Hindlimb muscle (tissue), 1 donor: Measurements from ENCODE around the gene LIMCH1. TPM values are rescaled to one million over a fixed set of nuclear protein-coding genes. Genes with fewer than 3 reads are reported as not detected.
"Not testable (repeated sequence)": the region's sequence is repeated elsewhere in the genome, so short reads cannot be mapped to it uniquely, and the experiment has no call there.

Experiments
- DNase-seq: peaks from one replicate; pipeline ENCODE4 v3.0.0-alpha.2; 2013
- polyA plus RNA-seq: library from polyadenylated mRNA; unstranded; fragments of 120-200 nt; gene quantifications from one replicate; pipeline ENCODE4 v1.2.1, GENCODE V29; 2013; ENCODE audit not compliant: insufficient read length

Gene LIMCH1, protein sequence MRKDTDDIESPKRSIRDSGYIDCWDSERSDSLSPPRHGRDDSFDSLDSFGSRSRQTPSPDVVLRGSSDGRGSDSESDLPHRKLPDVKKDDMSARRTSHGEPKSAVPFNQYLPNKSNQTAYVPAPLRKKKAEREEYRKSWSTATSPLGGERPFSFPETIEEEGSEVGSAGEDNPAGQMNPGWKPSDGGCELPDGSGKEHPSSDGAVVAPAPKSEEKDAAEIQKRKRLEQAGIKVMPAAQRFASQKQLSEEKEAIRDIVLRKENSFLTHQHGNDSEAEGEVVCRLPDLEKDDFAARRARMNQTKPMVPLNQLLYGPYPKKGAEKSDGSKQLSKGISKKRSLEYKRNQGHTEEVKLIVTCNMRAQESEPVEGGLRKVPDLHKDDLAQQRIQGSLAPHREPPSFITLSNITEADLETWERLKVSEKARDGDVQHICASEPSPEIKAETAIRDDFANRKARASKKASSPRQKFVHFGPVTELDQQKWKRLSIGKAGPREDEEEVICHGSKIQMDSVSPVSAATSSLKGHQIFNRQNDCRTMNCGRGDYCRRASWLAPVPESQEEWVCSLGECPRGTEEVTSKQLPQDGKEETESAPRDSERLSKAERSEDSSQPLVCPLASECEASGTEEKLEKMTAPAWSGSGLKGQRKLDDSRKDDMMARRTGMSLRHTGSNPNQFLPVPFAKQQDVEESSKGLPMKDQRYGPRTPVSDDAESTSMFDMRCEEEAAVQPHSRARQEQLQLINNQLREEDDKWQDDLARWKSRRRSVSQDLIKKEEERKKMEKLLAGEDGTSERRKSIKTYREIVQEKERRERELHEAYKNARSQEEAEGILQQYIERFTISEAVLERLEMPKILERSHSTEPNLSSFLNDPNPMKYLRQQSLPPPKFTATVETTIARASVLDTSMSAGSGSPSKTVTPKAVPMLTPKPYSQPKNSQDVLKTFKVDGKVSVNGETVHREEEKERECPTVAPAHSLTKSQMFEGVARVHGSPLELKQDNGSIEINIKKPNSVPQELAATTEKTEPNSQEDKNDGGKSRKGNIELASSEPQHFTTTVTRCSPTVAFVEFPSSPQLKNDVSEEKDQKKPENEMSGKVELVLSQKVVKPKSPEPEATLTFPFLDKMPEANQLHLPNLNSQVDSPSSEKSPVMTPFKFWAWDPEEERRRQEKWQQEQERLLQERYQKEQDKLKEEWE (N-terminal part only)
- polyA plus RNA-seq = 122 TPM

DNA sequence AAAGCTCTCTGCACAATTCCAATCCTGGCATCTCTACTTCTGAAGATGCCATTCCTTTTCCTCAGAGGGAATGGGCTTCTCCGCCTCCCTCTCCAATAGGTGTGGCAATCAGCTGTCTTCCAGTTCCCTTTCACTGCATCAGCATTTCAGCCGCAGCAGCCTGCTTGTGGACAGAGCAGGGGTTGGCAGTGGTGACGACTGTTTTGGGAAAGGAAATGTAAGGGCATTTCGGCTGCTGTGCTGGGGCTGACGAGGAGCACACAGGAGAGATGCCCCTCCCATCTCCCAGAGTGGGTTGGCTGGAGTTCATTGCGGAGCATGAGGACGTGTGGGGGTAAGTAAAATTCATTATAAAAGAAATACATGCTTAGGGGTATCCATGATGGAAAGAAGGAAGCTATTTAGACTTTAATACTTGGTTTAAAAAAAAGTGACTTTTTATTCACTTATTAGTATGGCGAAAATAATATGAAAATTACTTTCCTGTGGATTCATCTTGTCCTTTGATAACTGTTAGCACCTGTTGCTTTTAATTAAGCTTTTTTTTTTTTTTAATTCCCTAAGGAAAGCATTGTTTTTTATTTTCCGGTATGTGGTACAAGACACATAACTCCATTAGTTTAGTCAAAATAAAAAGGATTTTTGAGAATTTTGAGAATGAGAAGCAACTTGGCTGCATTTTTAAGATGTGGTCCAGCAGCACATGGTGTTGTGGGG is at the start of gene LIMCH1:
TSS of gene LIMCH1 (plus strand) at position 141 of the 717 bp plus-strand sequence. CDS start 67,839 bp downstream, outside the sequence.
- no peak for DNase-seq

DNA sequence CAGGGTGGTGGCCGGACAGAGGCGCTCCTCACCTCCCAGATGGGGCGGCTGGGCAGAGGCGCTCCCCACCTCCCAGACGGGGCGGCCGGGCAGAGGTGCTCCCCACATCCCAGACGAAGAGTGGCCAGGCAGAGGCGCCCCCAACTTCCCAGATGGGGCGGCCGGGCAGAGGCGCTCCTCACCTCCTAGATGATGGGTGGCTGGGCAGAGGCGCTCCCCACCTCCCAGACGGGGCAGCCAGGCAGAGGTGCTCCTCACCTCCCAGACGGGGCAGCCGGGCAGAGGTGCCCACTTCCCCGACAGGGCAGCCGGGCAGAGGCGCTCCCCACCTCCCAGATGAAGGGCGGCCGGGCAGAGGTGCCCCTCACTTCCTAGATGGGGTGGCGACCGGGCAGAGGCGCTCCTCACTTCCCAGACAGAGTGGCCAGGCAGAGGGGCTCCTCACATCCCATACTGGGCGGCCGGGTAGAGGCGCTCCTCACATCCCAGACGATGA is 46.8 kb upstream of the LIMCH1 start:
- not testable (repeated sequence) for DNase-seq

DNA sequence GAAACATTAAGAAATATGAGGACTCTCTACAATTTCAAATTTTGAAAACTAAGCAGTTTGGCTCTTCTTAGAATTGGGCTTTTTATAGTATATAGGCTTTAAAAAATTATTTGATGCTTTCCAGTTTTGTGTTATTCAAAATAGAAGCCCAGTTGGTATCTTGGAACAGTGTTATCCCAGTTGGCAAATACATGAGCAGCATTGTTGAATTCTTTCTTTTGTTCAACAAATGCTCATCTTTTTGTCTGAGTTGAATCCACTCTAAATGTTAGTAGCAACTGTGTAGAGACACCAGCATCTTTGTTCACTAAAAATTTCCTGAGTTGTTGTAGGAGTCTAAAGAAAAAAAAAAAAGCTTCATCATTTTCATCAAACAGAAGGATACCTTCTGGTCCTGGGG is 41.0 kb upstream of the LIMCH1 start:
- no peak for DNase-seq

DNA sequence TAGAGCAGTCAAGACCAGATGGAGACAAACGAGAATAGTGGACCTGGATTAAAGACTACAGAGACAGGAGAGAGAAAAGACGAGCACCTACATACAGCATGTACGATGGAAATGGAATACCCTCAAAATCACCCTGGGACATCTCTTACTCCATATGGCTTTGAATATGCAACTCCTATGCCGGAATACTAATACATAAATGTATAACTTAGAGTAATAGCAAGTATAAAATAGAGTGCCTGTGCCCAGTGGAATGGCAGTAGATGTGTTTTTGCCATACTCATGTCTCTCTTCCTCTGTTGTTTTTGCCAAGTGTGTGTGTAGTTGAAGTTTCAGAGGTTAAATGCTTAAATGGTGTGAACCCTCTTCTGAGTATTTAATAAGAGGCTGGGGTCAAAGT is 39.8 kb upstream of the LIMCH1 start:
- no peak for DNase-seq

DNA sequence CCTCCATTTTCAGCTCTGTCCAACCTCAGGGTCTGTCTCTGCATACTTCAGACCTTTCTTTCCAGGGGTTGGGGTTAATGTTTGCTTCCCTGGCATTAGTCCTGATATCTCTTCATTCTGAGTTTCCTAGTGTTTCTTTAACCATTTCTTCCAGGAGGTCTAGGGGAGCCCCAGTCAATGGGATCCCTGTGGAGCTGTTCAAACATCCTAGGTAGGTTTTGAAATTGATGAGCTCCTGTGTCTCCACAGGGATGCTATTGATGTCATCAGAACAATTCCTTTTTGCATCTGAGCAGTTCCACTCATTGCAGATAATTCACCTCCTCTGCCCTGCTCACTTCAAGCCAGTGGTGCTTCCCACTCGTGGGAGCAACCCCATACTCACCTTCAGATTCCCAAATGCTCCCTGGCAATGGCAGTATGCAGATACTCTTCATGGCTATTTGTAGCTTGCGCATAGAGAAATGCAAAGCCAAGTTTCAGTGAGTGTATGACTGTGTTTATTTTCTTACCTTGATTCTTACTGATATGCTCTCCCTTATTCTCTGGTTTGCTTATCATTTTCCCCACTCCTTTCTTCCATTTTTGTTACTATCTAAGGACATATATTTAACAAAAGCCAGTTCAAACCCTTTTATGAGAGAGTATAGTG is 33.7 kb upstream of the LIMCH1 start:
- no peak for DNase-seq

DNA sequence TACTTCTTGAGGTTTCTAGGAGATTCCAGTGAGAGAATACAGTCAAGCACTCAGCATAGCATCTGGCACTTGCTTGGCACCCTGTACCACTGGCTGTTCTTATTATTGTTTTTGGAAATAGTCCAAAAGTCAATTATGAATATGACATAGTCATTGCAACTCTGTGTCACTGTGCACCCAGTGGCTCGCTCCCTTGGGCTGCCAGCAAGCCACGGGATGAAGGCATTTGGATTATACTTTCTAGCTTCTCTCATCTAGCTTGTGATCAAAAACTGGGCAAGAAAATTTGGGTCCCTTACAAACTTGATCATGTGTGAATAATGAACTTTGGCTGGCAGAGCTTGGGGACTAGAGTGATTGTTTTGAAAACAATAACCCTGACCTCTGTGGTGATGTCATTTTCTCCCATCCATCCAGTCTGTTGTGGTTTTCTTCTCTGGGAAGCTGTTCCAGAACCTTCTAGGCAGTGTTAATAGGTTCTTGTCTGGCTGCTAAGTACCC is 32.7 kb upstream of the LIMCH1 start:
- DNase-seq = no peak

DNA sequence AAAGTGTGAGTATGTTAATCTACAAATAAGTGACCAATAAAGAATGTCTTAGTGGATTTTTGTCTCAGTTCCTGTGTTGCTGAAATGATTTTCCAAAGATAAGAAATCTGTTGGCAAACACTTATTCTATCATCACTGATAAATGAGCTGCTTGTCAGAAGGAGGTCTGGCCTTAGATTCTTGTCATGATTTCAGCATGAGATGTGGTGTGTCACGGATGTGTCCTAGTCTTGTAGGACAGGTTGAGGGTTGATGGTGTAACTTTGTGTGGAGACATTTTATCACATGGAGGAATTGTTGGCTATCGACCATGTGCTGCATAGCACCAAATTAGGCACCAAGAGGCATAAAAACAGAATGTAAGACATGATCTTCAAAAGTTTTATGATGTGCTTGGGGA is 31.8 kb upstream of the LIMCH1 start:
- no peak for DNase-seq

DNA sequence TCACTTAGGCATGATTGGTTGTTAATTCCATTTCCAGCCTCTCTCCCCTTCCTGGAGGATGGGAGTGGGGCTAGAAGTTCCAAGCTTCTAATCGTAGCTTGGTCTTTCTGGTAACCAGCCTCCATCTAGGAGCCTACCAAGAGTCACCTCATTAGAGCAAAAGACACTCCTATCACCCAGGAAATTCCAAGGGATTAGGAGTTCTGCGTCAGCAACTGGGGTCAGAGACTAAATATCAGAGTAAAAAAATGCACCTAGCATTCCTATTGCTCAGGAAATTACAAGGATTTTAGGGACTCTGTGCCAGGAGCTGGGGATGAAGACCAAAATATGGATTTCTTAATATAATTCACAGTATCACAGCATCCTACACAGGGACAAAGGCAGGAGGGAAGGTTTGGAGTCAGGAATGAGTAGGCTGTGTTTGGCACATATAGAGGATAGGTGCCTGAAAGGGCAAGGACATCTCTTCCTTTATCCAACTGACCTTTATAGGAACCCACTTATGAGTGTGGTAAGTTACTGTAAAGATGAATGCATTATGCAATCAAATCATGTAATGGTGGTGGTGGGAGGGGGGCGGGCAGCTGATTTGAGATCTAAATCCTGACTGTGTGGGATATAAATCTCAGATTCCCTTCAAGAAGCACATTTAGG is 30.5 kb upstream of the LIMCH1 start:
- DNase-seq = no peak

DNA sequence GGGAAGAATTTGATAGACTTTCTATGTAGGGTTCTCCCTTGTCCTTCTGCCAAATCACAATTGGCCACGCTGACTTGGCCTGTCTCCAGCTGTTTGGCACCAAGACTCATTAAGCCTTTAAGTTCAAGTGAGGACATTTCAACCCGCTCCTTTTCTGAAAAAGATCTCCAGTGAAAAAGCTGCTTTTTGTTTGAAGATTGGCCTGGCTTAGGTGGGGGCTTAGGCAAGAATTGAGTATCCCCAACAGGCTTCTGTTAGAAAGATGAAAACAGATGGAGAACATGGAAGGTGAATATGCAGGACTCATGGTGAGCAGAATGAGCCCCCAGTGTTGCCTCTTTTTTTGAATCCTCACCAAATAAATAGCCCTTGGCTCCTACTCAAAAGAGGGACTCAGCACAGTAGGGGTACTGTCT is 28.5 kb upstream of the LIMCH1 start:
- no peak for DNase-seq

DNA sequence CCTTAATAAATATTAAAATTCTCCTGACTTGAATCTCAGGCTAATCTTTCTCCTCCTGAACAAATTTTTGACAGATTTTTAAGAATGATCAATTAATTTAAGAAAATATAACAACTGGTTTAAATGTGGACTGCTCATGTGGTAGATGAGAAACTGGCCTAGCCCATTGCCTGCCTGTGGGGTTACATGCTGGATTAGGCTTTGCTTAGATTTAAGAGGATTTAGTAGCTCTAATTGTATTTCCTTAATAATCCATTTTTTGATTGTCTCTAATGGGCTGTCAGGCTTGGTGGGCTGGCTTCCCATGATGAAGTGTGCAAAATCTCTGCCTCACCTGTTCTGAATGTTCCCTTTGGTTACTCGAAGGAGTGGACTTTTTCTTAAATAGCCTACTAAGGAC is 27.8 kb upstream of the LIMCH1 start:
- no peak for DNase-seq

DNA sequence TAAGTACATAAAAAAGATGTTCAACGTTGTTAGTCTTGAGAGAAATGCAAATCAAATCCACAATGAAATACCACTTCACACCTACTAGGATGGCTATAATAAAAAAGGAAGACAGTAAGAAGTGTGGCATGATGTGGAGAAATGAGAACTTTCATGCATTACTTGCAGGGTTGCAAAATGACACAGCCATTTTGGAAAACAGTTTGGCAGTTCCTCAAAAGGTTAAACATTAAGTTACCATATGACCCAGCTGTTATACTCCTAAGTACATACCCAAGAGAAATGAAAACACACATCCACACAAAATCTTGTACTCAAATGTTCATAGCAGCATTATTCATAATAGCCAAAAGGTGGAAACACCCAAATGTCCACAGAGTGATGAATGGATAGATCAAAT is 25.8 kb upstream of the LIMCH1 start:
- DNase-seq = no peak

DNA sequence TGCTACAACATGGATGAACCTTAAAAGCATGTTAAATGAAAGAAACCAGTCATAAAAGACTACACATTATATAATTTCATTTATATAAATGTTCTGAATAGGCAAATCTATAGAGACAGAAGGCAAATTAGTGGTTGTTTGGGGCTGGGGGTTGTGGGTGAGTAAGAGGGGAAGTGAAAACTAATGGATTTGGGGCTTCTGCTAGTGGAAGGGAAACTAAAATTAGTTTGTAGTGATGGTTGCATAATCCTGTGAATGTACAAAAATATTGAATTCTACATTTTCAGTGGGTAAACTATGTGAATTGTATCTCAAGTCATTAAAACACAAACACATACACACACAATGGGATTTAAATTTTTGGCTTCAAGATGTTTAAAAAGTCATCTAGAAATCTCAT is 25.4 kb upstream of the LIMCH1 start:
- no peak for DNase-seq

DNA sequence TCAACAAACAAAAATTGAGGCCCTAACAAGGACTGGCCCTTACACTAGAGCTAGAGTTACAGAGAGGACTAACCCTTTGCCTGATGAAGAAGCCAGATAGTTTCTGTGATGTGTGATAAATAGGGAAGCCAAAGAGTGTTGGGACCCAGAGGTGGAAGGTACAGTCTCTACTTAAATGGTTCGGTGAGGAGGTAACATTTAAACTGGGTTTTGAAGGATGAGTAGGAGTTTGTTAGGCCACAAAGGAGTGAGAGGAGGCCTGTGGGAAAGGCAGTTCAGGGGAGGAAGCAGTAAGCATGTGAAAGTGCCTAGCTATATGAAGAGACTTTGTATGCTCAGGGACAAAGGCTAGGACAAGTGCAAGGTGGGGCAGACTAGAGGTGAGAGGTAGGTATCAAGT is 23.8 kb upstream of the LIMCH1 start:
- no peak for DNase-seq

DNA sequence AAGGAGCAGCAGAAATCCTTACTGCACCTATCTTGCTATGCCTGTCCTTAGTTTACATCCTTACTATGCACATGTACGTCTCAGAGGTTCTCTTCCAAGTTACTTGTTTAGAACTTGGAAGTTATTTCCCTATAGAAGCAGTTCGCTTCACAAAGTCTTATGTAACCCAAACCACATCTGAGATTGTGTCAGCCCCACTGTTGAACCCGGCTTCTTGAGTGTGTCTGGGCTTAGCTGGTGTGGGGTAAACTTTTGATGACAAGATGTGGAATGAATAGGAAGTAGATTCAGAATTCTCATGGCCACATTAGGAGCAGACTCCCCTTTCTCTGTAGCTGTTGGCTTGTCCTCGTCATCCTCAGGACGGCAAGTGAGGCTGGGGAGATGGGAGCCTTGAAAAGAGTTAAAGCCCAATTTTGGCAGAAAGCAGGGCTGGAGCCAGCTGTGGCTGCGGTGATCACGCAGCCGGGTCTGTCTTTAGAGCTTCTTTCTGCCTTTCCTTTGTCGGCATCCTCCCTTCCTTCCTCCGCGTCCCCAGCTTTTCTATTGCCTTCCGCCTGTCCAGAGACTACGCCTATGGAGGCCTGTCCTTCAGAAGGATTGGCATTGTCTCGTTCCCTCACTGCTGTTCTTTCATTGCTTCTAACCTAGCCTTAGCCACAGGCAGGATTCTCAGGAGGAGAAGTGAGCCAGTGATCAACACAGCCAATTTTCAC is 23.0 kb upstream of the LIMCH1 start:
- DNase-seq = no peak

DNA sequence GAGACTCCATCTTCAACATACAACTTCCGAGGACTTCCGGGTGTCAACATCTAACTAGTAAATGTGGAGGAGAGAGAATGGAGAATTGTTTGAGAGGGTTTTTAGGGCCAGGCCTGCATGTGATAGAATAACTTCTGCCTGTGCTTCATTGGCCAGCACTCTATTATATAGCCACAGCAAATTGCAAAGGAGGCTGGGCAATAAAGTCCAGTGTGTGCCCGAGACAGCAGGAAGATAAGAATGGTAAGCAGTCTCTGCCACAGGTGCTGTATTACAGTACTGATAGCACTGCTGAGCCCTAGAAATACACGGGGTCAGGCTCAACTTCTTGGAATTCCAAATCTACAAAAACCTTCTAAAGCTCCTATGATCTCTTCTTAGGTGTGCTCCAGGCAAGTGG is 20.8 kb upstream of the LIMCH1 start:
- DNase-seq = no peak

DNA sequence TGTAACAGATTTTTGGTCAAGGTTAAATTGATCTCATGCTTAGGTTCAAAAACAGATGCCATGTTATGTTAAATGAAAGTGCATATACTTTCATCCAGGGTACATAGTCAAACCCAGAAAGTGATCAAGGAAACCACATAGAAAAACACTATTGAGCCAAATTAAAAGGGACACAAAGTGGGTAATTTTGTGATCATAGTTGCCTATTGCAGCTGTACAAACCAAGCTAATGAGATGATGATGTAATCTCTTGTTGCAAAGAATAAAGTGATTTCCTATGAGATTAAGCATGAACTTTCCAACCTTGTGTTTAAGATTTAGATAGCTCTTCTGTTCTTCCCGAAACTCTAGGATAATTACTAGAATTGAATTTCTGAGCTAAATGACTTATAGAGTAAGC is 20.2 kb upstream of the LIMCH1 start:
- no peak for DNase-seq

DNA sequence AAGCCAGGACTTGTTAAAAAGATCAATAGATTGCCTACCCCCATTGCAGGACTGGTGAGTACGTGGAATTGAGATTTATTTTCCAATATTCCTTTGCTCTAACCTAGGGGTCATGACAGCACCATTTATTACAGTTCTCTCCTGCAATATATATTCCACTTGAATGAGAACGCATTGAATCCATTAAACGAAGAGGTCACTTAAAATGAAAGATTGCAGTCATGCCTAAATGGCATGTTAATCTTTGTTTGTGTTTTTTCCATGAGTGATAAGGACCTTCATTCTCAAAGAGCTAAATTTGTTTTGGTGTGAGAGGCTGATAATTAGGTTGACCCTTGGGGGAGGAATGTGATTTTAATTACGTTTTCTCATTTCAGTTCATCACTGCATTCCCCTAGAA is 13.5 kb upstream of the LIMCH1 start:
- DNase-seq = no peak

DNA sequence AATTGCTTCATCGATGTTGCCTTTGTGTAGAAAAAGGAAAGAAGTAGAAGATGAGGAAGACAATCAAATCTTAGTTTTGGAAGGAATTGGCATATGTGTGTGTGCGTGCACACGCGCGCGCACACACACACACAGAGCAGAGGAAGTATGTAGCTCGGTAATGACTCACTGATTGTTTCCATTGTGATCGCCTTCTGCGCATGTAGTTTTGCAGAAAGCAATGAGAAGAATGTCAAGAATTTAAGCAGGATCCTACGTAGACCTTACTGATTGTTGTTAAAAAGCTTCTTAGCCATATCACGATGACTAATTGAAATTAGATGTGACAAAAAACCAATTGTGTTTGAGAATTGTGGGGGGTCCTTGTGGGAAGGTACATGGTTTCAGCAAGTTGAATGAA is 12.8 kb upstream of the LIMCH1 start:
- no peak for DNase-seq

DNA sequence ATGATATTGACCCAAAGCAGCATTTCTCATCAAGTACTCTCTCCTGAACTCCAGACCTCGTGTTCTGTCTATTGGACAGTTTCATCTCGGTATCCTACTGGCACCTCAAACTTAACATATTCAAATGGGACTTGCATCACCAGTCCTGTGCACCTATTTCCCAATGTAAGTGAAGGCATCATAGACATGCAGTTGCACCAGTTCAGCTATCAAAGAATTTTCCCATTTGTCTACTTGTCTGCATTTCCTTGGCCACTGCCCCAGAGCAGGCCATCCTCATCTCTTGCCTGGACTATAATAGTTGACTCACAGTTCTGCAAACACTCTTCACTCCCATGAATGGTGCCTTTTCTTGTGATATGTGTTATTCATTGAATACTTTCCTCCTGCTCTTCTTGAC is 11.3 kb upstream of the LIMCH1 start:
- no peak for DNase-seq

DNA sequence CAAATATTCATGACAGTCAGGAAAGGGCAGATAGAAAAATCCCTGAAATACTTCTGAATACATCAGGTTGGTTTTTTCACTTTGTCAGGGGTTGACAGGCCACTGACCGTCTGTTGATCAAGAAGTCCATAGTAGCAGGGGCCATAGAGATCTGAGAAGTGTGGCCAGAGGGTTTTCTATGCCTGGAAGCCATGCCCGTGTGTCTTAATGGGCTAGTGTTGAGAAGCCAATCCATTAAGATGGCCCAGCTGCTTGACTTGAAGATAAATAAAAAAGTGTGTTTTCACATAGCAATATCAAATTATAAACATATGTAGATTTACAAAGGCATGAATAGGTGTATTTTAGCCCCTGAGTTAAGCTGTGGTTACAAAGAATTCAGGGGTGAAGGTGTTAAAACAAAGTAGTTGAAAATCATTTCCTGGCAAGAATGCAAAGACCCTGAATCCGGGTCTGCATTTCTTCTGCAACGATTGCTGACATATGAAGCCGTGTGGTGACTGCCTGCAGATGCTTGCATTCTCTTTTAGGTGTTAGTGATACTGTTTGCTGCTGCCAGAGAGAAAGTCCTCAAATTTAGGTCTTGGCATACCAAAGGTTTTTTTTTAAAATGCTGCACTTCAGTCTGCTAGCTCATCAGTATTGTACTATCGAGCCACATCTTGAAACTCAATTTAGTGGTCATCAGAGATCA is 9.3 kb upstream of the LIMCH1 start:
- DNase-seq = no peak
